HK-2 (cell line): ENCODE measurements around the gene EYA2.

Experiments used
- DNase-seq: peaks from one replicate; pipeline ENCODE4 v3.0.0-alpha.2; 2018; ENCODE audit not compliant: unreplicated experiment

The EYA2 gene

DNA sequence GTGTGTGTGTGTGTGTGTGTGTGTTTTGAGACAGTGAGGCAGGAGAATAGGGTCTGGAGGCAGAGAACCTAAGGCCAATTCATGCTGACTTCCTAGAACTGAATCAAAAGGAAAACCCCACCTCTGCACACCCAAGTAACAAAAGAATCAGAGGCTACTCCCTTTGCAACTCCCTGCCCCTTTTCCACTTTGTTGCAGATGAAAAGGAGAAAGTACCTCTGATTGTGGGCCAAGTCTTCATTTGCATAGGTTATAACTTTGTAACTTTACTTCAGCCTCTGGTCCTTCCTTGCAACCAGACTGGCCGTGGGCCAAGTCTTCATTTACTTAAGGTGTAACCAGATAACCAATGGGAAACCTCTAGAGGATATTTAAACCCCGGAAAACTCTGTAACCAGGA, 168.8 kb downstream of the EYA2 start:
- DNase-seq = no peak

GRCh38 chr20:47063808-47064207, 169.2 kb downstream of the EYA2 start:
- DNase-seq = no peak

DNA sequence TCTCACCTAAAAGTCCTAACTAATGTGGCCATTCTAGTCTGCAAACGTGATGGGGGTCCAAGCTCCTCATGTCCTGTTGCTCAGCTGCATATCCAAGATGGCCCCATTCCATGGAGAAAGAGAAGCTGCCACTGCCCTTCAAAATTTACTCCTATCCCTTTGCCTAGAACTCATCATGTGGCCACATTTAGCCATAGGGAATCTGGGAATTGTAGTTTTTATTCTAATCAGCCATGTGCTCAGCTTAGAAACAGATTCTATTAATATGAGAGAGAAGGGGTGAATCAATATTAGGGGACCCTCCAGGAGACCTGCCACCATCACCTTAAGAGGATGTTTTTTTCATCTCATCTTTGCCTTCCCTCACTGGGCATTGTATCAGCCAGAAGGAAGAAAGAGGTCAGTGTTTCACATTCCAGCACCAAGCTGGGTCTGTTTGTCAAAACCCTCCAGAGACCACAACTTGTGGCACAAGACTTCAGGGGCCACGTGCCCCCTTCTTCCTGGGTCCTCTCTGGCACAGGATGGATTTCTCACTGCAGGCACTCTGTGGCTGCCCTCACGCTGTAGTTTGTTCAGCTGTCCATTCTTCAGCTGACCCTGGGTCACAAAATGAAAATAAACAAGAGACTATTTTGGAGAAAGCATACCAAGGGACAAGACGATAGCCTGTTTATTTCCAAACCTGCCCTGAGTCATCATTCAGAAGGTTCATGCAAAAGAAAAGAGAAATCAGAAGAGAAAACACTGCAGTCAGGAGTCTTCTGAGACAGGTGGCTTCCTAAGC, 172.0 kb downstream of the EYA2 start:
- no peak for DNase-seq

DNA sequence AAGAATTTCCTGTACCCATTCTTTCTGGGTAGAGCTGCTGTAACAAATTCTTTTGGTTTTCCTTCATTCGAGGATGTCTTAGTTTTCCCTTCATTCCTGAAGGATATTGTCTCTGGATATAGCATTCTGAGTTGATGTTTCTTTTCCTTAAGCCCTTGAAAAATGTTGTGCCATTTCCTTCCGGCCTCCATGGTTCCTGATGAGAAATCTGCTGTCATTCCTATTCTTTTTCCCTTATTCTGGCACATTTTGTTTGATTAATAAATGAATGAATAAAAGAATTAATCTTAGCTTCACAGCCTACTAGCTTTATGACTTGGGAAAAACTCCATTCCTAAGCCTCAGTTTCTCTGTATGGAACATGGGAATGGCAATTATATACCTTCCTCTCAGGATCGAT, 173.1 kb downstream of the EYA2 start:
- no peak for DNase-seq

DNA sequence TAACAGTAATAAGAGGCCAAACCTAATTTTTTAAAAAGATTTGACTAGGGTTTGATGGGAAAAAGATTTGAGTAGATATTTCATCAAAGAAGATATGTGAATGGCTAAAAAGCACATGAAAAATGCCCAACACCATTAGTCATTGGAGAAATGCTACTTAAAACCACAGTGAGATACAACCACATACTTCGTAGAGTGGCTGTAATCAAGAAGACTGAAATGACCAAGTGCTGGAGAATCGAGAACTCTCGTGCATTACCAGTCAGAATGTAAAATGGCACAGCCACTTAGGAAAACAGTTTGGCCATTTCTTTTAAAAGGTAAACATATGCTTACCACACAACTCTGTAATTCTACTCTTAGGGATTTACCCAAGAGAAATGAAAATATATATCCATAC, 175.5 kb downstream of the EYA2 start:
- DNase-seq = no peak

DNA sequence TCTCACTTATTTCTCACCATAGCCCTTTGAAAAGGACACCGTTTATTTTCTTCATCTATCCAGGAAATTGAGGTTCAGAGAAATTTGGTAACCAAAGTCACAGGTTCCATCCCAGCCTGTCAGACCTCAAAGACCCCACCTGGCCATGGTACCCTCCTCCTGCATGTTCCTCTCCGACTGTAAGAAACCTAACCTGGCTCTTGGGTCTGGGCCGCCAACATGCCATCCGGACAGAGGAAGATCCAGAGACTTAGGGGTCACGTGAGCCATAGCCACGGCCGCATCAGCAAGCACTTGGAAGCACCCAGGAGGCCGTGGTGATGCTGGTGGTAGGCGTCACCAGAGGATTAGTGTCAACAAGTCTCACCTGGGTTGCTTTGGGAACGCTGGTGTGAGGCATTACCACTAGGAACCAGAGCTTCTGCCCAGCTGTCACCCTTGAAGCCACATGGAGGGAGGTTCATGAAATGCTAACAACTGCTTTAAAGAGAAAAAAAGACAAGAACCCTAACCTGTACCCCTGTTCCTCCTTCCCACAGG, 177.1 kb downstream of the EYA2 start:
- DNase-seq = no peak

DNA sequence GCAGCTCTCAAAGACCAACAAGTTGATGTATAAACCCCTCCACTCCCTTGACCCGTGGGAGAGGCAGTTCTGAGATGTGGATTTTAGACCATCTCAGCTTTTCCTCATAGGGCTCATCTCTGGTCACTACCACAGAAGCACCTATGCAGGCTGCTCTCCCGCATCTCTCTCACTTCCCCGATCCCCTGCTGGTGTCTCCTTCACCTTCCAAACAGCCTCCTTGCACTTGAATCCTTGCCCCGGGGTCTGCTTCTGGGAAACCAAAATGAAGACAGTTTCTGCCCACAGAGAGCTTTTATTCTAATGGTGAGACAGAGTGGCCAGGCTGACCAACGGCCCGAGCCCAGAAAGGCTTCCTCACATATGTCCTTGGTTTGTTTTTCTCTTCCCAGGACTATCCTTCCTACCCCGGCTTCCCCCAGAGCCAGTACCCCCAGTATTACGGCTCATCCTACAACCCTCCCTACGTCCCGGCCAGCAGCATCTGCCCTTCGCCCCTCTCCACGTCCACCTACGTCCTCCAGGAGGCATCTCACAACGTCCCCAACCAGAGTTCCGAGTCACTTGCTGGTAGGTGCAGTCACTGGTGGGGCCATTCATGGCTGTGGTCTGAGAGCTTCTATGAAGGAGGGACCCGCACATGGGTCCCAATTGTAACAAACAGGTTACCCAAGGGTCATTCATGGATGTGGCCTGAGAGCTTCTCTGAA, 179.3 kb downstream of the EYA2 start:
- no peak for DNase-seq

DNA sequence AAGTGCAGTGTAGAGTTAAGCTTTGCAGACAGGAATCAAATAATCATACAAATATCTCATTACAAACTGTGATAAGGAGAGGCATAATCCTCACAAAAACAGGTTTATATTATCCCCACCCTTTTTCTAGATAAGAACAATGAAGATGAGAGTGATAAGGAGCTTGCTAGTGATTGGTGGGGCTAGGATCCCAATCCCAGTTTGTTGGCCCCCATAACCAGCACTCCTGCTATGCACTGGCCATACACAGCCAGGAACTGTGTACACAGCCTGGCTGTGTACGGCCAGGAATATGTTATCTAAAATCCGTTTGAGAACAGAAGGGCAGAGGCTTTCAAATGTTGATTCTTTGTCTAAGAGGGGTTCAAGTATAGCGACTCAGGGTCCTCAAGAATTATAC, 180.6 kb downstream of the EYA2 start:
- no peak for DNase-seq

DNA sequence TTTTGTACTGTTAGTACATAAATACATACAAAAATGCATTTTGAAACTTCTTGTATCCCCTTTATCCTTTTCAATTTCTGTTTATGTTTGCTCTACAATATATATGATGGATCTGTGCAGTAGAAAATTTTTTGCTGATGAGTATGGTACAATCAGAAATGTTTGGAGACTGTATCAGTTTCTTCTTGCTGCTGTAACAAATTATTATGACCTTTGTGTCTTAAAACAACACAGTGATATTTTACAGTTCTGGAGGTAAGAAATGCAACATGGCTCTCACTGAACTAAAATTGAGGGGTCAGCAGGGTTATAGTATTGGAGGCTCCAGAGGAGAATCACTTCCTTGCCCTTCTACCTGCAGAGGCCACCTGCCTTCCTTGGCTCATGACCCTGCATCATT, 184.4 kb downstream of the EYA2 start:
- DNase-seq = no peak

GRCh38 chr20:47080365-47080764, 185.7 kb downstream of the EYA2 start:
- DNase-seq = no peak

DNA sequence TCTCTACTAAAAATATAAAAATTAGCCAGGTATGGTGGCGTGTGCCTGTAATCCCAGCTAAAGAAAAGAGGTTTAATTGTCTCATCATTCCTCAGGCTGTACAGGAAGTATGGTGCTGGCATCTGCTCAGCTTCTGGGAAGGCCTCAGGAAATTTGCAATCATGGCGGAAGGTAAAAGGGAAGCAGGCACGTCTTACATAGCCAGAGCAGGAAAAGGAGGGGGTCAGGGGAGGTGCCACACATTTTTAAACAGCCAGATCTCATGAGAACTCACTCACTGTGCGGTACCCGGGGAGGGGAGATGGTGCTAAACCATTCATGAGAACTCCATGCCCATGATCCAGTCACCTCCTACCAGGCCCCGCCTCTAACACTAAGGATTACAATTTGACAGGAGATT, 191.7 kb downstream of the EYA2 start:
- no peak for DNase-seq

DNA sequence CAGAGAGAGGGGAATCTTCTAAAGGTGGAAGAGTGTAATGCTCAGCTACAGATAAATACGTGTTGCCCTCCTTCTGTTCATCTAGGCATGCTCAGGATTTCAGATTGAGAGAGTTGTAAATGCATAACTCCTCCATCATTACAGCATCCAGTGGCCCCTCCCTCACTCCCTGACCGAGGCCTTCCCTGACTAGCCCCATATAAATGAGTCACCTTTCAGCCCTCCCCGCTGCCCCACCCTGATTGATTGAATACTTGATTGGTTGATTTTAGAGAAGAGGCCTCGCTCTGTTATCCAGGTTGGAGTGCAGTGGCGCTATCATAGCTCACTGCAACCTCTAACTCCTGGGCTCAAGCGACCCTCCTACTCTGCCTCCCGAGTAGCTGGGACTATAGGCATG, 193.7 kb downstream of the EYA2 start:
- DNase-seq = no peak

DNA sequence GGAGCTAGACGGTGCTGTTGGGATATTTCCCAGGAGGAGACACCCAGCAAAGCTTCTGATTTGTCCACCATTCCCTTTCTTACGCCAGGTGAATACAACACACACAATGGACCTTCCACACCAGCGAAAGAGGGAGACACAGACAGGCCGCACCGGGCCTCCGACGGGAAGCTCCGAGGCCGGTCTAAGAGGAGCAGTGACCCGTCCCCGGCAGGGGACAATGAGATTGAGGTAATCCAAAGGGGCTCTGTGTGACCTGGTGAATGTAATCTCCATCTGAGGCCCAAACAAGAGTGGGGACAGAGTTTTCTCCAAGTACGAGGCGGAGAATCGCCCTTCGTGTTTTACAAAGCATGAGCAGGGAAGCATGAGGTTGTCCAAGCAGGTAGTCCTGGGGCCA, 194.5 kb downstream of the EYA2 start:
- no peak for DNase-seq

DNA sequence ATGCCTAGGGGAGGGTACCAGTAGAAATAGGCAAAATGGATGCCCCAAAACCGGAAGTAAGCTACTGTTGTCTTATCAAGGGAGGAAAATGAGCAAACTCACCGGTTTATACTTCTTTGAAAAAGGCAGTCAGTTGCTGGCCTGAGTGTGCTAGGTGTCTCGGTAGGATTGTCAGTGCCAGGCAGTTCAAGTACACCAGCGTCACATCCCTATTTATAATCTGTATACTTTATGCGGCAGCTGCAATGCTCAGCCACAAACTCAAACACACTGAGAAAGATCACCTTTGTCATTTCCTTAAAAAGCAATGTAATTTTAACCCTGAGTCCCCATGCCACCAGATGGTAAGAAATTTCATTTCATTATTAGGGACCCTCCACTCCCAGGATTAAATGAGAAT, 196.2 kb downstream of the EYA2 start:
- DNase-seq = no peak

DNA sequence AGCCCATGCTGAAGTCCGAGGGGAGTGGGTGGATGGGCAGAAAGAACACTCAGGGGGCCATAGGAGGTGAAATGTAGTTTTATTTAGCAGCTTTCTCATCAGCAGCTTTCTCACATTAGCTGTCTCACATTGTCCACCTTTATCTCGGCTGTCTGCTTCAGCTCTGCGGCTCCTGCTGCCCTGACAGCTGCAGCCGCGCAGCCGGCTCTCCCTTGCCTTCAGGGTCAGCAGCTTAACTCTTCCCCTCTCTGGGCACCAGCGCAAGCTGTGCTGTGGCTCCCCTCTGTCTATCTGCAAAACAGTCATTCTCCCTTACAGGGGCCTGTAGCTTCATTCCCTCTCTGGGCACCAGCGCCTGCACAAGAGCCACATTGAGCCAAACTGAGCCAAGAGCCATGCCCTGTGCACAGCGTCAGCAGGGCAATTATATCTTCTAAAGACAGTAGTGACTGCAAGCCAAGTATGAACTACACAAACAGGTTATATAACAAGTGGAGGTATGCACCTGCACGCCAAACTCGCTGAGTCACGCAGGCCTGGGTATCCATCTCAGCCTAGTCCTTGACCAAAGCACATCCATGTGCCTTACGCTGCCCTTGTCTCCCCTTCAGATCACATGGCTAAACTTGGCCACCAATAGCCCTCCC, 198.8 kb downstream of the EYA2 start:
- no peak for DNase-seq

- no peak for DNase-seq
These were observed 201.0 kb downstream of the EYA2 start for GRCh38 chr20:47095690-47096089.

- DNase-seq = no peak
These were observed 203.3 kb downstream of the EYA2 start for GRCh38 chr20:47097691-47098622.

- DNase-seq = no peak
These were observed 204.4 kb downstream of the EYA2 start for GRCh38 chr20:47099093-47099492.

DNA sequence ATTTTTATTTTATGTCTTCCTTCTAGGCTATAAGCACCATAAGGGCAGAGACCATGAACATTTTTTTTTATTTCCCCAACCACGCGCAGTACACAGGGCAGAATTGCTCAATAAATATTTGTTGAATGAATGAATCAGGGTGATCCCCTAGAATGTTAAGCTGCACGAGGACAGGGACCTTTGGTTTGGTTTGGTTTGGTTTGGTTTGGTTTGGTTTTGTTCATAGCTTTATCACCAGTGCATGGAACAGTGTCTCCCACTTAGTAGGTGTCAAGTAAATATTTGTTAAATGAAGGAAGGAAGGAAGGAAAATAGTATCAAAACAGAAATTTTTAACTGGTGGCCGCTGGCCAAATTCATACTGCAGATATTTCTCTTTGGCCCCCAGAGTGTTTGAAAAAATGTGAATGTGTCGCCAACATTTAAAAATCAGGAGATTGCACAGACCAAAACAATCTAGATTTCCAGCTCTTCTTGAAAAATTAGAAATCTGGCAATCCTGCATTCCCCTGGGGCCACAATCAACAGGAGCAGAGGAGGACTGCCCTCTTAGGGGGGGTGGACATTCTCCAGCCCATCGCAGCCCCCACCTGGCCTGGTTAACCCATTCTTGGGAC, 205.3 kb downstream of the EYA2 start:
- DNase-seq = no peak

GRCh38 chr20:47102629-47103028, 208.0 kb downstream of the EYA2 start:
- DNase-seq = no peak

- DNase-seq = no peak
These were observed 212.1 kb downstream of the EYA2 start for GRCh38 chr20:47106786-47107185.
